Lower lobe of right lung (tissue), 2 donors: ENCODE measurements around the gene HYDIN. TPM values are rescaled to one million over a fixed set of nuclear protein-coding genes. Genes with fewer than 3 reads are reported as not detected.
"Not testable (repeated sequence)": the region's sequence is repeated elsewhere in the genome, so short reads cannot be mapped to it uniquely, and the experiment has no call there.

Experiments
- ATAC-seq, 2 donors: fragments of 200-7000 bp; cut with Tn5 transposase; one replicate each; pipeline ENCODE4 v1.9.1; 2020 to 2022; ENCODE audit warnings: mild to moderate bottlenecking in 2 of 2, moderate library complexity in 2 of 2
- DNase-seq: peaks from one replicate; pipeline ENCODE4 v3.0.0-alpha.2; 2020
- H3K27ac ChIP-seq: fragments of 200-600 bp; one replicate; pipeline ENCODE4 v1.8.0; 2022
- H3K27me3 ChIP-seq: fragments of 200-600 bp; one replicate; pipeline ENCODE4 v1.8.0; 2022; ENCODE audit warnings: low read depth
- H3K36me3 ChIP-seq: fragments of 200-600 bp; one replicate; pipeline ENCODE4 v1.8.0; 2022; ENCODE audit warnings: mild to moderate bottlenecking
- H3K4me1 ChIP-seq: fragments of 200-600 bp; one replicate; pipeline ENCODE4 v1.8.0; 2022
- H3K4me3 ChIP-seq: fragments of 200-600 bp; one replicate; pipeline ENCODE4 v1.8.0; 2022; ENCODE audit warnings: mild to moderate bottlenecking
- H3K9me3 ChIP-seq: fragments of 200-600 bp; one replicate; pipeline ENCODE4 v1.8.0; 2022
- intact Hi-C: fragments of 100-400 bp; cut with DNase I; formaldehyde crosslinking; loops from one replicate; pipeline ENCODE4 v1.11.0; 2022
- total RNA-seq: library from RNA; stranded (reverse); fragmentation: NEBNext Ultra II Directional; extraction: Animal tissue kit (Norgen Biotek cat#: 25700); gene quantifications from one replicate; pipeline ENCODE4 v1.2.1, GENCODE V29; 2021
- donor health status: DM: no; HTN: yes; CAD: no; lungs with severe emphysema.

HYDIN gene
- total RNA-seq, 1 donor from 2014 or later: 19.5 TPM

GRCh38 chr16:71027511-71027910, 203.0 kb downstream of the HYDIN start:
- not testable (repeated sequence) for DNase-seq, H3K36me3 ChIP-seq

GRCh38 chr16:71023851-71024439, 206.6 kb downstream of the HYDIN start:
- intact Hi-C loops, DNase-seq: not testable (repeated sequence)

More at GRCh38 chr16:71027511-71027910, 203.0 kb downstream of the HYDIN start:
- H3K9me3 ChIP-seq, H3K4me1 ChIP-seq, H3K27ac ChIP-seq, H3K27me3 ChIP-seq, intact Hi-C loops, H3K4me3 ChIP-seq, ATAC-seq: not testable (repeated sequence)

GRCh38 chr16:71021961-71022537, 208.5 kb downstream of the HYDIN start:
- DNase-seq, H3K27ac ChIP-seq, H3K4me1 ChIP-seq, H3K4me3 ChIP-seq, ATAC-seq, intact Hi-C loops, H3K36me3 ChIP-seq, H3K9me3 ChIP-seq, H3K27me3 ChIP-seq: not testable (repeated sequence)

More at GRCh38 chr16:71023851-71024439, 206.6 kb downstream of the HYDIN start:
- not testable (repeated sequence) for H3K4me1 ChIP-seq, H3K36me3 ChIP-seq, H3K27me3 ChIP-seq, ATAC-seq, H3K4me3 ChIP-seq, H3K27ac ChIP-seq, H3K9me3 ChIP-seq

- H3K4me3 ChIP-seq, H3K27ac ChIP-seq, DNase-seq, intact Hi-C loops, H3K27me3 ChIP-seq, H3K4me1 ChIP-seq, H3K9me3 ChIP-seq, ATAC-seq, H3K36me3 ChIP-seq: not testable (repeated sequence)
These were observed 211.3 kb downstream of the HYDIN start for GRCh38 chr16:71019067-71019682.

GRCh38 chr16:71015419-71015818, 215.1 kb downstream of the HYDIN start:
- H3K9me3 ChIP-seq, H3K4me3 ChIP-seq, intact Hi-C loops, H3K4me1 ChIP-seq, H3K27ac ChIP-seq, H3K27me3 ChIP-seq, DNase-seq, H3K36me3 ChIP-seq, ATAC-seq: not testable (repeated sequence)

GRCh38 chr16:71009440-71010223, 220.9 kb downstream of the HYDIN start:
- H3K4me3 ChIP-seq, H3K9me3 ChIP-seq, ATAC-seq, H3K4me1 ChIP-seq, DNase-seq, intact Hi-C loops, H3K27ac ChIP-seq, H3K36me3 ChIP-seq, H3K27me3 ChIP-seq: not testable (repeated sequence)

GRCh38 chr16:71006516-71006915, 224.0 kb downstream of the HYDIN start:
- H3K4me3 ChIP-seq, H3K36me3 ChIP-seq, H3K4me1 ChIP-seq, H3K27me3 ChIP-seq, DNase-seq, ATAC-seq, intact Hi-C loops, H3K27ac ChIP-seq, H3K9me3 ChIP-seq: not testable (repeated sequence)

GRCh38 chr16:70999735-71000134, 230.8 kb downstream of the HYDIN start:
- H3K27me3 ChIP-seq, H3K4me3 ChIP-seq, intact Hi-C loops, H3K9me3 ChIP-seq, H3K4me1 ChIP-seq, H3K36me3 ChIP-seq, H3K27ac ChIP-seq, DNase-seq: not testable (repeated sequence)
- peak in 1 of 2 donors; percentile 58 for ATAC-seq

- ATAC-seq, DNase-seq, H3K36me3 ChIP-seq, intact Hi-C loops, H3K27me3 ChIP-seq, H3K4me3 ChIP-seq, H3K27ac ChIP-seq, H3K4me1 ChIP-seq, H3K9me3 ChIP-seq: not testable (repeated sequence)
These were observed 234.7 kb downstream of the HYDIN start for GRCh38 chr16:70995799-70996198.

GRCh38 chr16:70992511-70992910, 238.0 kb downstream of the HYDIN start:
- H3K27me3 ChIP-seq, H3K4me1 ChIP-seq, H3K36me3 ChIP-seq, H3K27ac ChIP-seq, intact Hi-C loops, H3K9me3 ChIP-seq, H3K4me3 ChIP-seq, DNase-seq: not testable (repeated sequence)
- peak in 1 of 2 donors; percentile 9 for ATAC-seq

GRCh38 chr16:70987019-70987715, 243.4 kb downstream of the HYDIN start:
- ATAC-seq, H3K36me3 ChIP-seq, intact Hi-C loops, H3K4me1 ChIP-seq, H3K9me3 ChIP-seq, H3K27me3 ChIP-seq, DNase-seq, H3K4me3 ChIP-seq, H3K27ac ChIP-seq: not testable (repeated sequence)

- H3K36me3 ChIP-seq, H3K4me3 ChIP-seq, intact Hi-C loops, H3K9me3 ChIP-seq, H3K27ac ChIP-seq, H3K27me3 ChIP-seq, H3K4me1 ChIP-seq, ATAC-seq, DNase-seq: not testable (repeated sequence)
These were observed 245.8 kb downstream of the HYDIN start for GRCh38 chr16:70984675-70985074.

GRCh38 chr16:70968332-70968731, 262.2 kb downstream of the HYDIN start:
- intact Hi-C loops, ATAC-seq, DNase-seq: not testable (repeated sequence)

More at GRCh38 chr16:70968332-70968731, 262.2 kb downstream of the HYDIN start:
- H3K27ac ChIP-seq, H3K36me3 ChIP-seq, H3K4me3 ChIP-seq, H3K9me3 ChIP-seq, H3K4me1 ChIP-seq, H3K27me3 ChIP-seq: not testable (repeated sequence)
